H1 (cell line): ENCODE measurements around the gene NDUFS3. TPM values are rescaled to one million over a fixed set of nuclear protein-coding genes. Genes with fewer than 3 reads are reported as not detected.

ENCODE experiments used
- CEBPB ChIP-seq: IDR thresholded peaks from 2 replicates; pipeline ENCODE4 v1.6.1; 2012; ENCODE audit warnings: low read depth, low read length
- HDAC2 ChIP-seq, 2 experiments: fragments of 300-600 bp in 1 of 2; sonication (generic) in 1 of 2; IDR thresholded peaks; 2 replicates each; pipeline ENCODE4 v1.6.1; 2011 to 2012; ENCODE audit warnings: low read depth in 2 of 2, low read length in 2 of 2, mild to moderate bottlenecking in 2 of 2, moderate library complexity in 2 of 2, borderline replicate concordance in 1 of 2, inconsistent platforms in 1 of 2
- RAD21 ChIP-seq, 2 experiments: IDR thresholded peaks in 1 of 2; conservative IDR thresholded peaks in 1 of 2; 2 replicates each; pipeline ENCODE4 v1.6.1; 2011; ENCODE audit warnings: low read depth in 2 of 2, low read length in 2 of 2, improper control_type of control experiment in 1 of 2, inconsistent platforms in 1 of 2, mild to moderate bottlenecking in 1 of 2, moderate library complexity in 1 of 2
- RNF2 ChIP-seq: fragments of 200-900, 300-1000 bp; sonication (generic); IDR thresholded peaks from 2 replicates; pipeline ENCODE4 v1.7.1; 2016; ENCODE audit warnings: borderline replicate concordance, low read depth, mild to moderate bottlenecking, antibody characterized with exemption, low read length; ENCODE audit not compliant: poor library complexity, severe bottlenecking; ENCODE audit errors: missing control alignments
- SP4 ChIP-seq: IDR thresholded peaks from 2 replicates; pipeline ENCODE4 v1.6.1; 2012; ENCODE audit warnings: low read length, inconsistent platforms
- SUZ12 ChIP-seq: fragments of 200-600 bp; sonication (generic); IDR thresholded peaks from 2 replicates; pipeline ENCODE4 v1.6.1; 2012; ENCODE audit warnings: mild to moderate bottlenecking, inconsistent platforms, low read length, moderate library complexity, mixed read lengths
- TAF1 ChIP-seq: IDR thresholded peaks from 2 replicates; pipeline ENCODE4 v1.6.1; 2011; ENCODE audit warnings: mild to moderate bottlenecking, low read depth, low read length
- polyA plus RNA-seq, 7 experiments: library from polyadenylated mRNA; depleted of rRNA in 3 of 7; stranded (reverse) in 5 of 7; unstranded in 2 of 7; fragments of >200 nt in 5 of 7; fragments of 200-250 nt in 2 of 7; gene quantifications; 1 replicate in 5 of 7; 2 replicates in 1 of 7; 4 replicates in 1 of 7; pipeline versions ENCODE4 v1.2.1 to v1.2.3, GENCODE V29; 2011 to 2013; ENCODE audit warnings: missing spikeins in 2 of 7, mixed read lengths in 2 of 7
- total RNA-seq: library from RNA; stranded (reverse); fragmentation: NEBNext Ultra II Directional; extraction: Animal tissue kit (Norgen Biotek cat#: 25700); gene quantifications from 2 replicates; pipeline ENCODE4 v1.2.1, GENCODE V29; 2021
- TF ChIP-seq, protein P1 (sequence below): fragments of 300-600 bp; sonication (generic); IDR thresholded peaks from 2 replicates; pipeline ENCODE4 v1.7.1; 2012; ENCODE audit warnings: low read length, moderate library complexity, mild to moderate bottlenecking, inconsistent platforms; ENCODE audit not compliant: insufficient replicate concordance
- TF ChIP-seq, protein P2 (sequence below): IDR thresholded peaks from 2 replicates; pipeline ENCODE4 v1.6.1; 2012; ENCODE audit warnings: inconsistent platforms

The NDUFS3 gene
- total and polyA plus RNA-seq, 2 of the 8 experiments (the other 6 are each of a cell fraction or from before 2014, with no cell fraction given), result 135 to 241 TPM

GRCh38 chr11:47609675-47610074 is 30.8 kb downstream of the NDUFS3 start (continued):
- TF ChIP-seq, protein P1, sequence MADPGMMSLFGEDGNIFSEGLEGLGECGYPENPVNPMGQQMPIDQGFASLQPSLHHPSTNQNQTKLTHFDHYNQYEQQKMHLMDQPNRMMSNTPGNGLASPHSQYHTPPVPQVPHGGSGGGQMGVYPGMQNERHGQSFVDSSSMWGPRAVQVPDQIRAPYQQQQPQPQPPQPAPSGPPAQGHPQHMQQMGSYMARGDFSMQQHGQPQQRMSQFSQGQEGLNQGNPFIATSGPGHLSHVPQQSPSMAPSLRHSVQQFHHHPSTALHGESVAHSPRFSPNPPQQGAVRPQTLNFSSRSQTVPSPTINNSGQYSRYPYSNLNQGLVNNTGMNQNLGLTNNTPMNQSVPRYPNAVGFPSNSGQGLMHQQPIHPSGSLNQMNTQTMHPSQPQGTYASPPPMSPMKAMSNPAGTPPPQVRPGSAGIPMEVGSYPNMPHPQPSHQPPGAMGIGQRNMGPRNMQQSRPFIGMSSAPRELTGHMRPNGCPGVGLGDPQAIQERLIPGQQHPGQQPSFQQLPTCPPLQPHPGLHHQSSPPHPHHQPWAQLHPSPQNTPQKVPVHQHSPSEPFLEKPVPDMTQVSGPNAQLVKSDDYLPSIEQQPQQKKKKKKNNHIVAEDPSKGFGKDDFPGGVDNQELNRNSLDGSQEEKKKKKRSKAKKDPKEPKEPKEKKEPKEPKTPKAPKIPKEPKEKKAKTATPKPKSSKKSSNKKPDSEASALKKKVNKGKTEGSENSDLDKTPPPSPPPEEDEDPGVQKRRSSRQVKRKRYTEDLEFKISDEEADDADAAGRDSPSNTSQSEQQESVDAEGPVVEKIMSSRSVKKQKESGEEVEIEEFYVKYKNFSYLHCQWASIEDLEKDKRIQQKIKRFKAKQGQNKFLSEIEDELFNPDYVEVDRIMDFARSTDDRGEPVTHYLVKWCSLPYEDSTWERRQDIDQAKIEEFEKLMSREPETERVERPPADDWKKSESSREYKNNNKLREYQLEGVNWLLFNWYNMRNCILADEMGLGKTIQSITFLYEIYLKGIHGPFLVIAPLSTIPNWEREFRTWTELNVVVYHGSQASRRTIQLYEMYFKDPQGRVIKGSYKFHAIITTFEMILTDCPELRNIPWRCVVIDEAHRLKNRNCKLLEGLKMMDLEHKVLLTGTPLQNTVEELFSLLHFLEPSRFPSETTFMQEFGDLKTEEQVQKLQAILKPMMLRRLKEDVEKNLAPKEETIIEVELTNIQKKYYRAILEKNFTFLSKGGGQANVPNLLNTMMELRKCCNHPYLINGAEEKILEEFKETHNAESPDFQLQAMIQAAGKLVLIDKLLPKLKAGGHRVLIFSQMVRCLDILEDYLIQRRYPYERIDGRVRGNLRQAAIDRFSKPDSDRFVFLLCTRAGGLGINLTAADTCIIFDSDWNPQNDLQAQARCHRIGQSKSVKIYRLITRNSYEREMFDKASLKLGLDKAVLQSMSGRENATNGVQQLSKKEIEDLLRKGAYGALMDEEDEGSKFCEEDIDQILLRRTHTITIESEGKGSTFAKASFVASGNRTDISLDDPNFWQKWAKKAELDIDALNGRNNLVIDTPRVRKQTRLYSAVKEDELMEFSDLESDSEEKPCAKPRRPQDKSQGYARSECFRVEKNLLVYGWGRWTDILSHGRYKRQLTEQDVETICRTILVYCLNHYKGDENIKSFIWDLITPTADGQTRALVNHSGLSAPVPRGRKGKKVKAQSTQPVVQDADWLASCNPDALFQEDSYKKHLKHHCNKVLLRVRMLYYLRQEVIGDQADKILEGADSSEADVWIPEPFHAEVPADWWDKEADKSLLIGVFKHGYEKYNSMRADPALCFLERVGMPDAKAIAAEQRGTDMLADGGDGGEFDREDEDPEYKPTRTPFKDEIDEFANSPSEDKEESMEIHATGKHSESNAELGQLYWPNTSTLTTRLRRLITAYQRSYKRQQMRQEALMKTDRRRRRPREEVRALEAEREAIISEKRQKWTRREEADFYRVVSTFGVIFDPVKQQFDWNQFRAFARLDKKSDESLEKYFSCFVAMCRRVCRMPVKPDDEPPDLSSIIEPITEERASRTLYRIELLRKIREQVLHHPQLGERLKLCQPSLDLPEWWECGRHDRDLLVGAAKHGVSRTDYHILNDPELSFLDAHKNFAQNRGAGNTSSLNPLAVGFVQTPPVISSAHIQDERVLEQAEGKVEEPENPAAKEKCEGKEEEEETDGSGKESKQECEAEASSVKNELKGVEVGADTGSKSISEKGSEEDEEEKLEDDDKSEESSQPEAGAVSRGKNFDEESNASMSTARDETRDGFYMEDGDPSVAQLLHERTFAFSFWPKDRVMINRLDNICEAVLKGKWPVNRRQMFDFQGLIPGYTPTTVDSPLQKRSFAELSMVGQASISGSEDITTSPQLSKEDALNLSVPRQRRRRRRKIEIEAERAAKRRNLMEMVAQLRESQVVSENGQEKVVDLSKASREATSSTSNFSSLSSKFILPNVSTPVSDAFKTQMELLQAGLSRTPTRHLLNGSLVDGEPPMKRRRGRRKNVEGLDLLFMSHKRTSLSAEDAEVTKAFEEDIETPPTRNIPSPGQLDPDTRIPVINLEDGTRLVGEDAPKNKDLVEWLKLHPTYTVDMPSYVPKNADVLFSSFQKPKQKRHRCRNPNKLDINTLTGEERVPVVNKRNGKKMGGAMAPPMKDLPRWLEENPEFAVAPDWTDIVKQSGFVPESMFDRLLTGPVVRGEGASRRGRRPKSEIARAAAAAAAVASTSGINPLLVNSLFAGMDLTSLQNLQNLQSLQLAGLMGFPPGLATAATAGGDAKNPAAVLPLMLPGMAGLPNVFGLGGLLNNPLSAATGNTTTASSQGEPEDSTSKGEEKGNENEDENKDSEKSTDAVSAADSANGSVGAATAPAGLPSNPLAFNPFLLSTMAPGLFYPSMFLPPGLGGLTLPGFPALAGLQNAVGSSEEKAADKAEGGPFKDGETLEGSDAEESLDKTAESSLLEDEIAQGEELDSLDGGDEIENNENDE, result no peak
- no peak for TF ChIP-seq RAD21 (IDR thresholded peaks at IDR 0.05 in 1 of 2, conservative IDR thresholded peaks at IDR 0.05 in 1 of 2; ENCODE audit: low read depth in 2 of 2, low read length in 2 of 2)
- TF ChIP-seq SP4, result no peak
- no peak for TF ChIP-seq RNF2
- no peak for TF ChIP-seq CEBPB
- TF ChIP-seq HDAC2 (IDR thresholded peaks at IDR 0.05; ENCODE audit: borderline replicate concordance in 1 of 2, low read depth in 2 of 2, low read length in 2 of 2), result no peak
- no peak for TF ChIP-seq SUZ12
- TF ChIP-seq TAF1, result no peak
- TF ChIP-seq, protein P2, sequence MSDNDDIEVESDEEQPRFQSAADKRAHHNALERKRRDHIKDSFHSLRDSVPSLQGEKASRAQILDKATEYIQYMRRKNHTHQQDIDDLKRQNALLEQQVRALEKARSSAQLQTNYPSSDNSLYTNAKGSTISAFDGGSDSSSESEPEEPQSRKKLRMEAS, result no peak
